GM19397 (cell line): ENCODE measurements around the gene SPIC.
"Not testable (repeated sequence)": the region's sequence is repeated elsewhere in the genome, so short reads cannot be mapped to it uniquely, and the experiment has no call there.

ENCODE experiments used
- ATAC-seq: cut with Tn5 transposase; IDR thresholded peaks from one replicate; pipeline ENCODE4 v1.9.1; 2021; ENCODE audit warnings: mild to moderate bottlenecking, moderate library complexity; ENCODE audit not compliant: unreplicated experiment

SPIC gene

GRCh38 chr12:101474711-101475386 is at the start of gene SPIC:
Gene SPIC (plus strand): TSS chr12:101475336. CDS start chr12:101476905, 1,569 bp downstream.
- no peak for ATAC-seq

- no peak for ATAC-seq
These were observed 44.7 kb upstream of the SPIC start for GRCh38 chr12:101430456-101430855.

GRCh38 chr12:101436136-101436535 is 39.0 kb upstream of the SPIC start:
- ATAC-seq = no peak

- ATAC-seq = no peak
These were observed 35.9 kb upstream of the SPIC start for GRCh38 chr12:101439236-101439635.

- ATAC-seq = no peak
These were observed 33.5 kb upstream of the SPIC start for GRCh38 chr12:101441461-101442224.

- ATAC-seq = no peak
These were observed 19.5 kb upstream of the SPIC start for GRCh38 chr12:101455685-101456084.

- no peak for ATAC-seq
These were observed 15.3 kb upstream of the SPIC start for GRCh38 chr12:101459642-101460346.

GRCh38 chr12:101468948-101469347 is 6.2 kb upstream of the SPIC start:
- ATAC-seq = no peak

GRCh38 chr12:101470939-101471338 is 4.2 kb upstream of the SPIC start:
- no peak for ATAC-seq

GRCh38 chr12:101471878-101472277 is 3.3 kb upstream of the SPIC start:
- not testable (repeated sequence) for ATAC-seq

- ATAC-seq = no peak
These were observed 888 bp upstream of the SPIC start for GRCh38 chr12:101474248-101474647.

GRCh38 chr12:101475751-101476305 is 692 bp downstream of the SPIC start:
- ATAC-seq = no peak

GRCh38 chr12:101480849-101481248 is 5.7 kb downstream of the SPIC start:
- no peak for ATAC-seq

- no peak for ATAC-seq
These were observed 9.9 kb downstream of the SPIC start for GRCh38 chr12:101485021-101485420.

GRCh38 chr12:101488469-101488868 is 13.3 kb downstream of the SPIC start:
- ATAC-seq = no peak

GRCh38 chr12:101490286-101490920 is 15.3 kb downstream of the SPIC start:
- no peak for ATAC-seq

GRCh38 chr12:101491329-101491728 is 16.2 kb downstream of the SPIC start:
- ATAC-seq = no peak

- no peak for ATAC-seq
These were observed 18.4 kb downstream of the SPIC start for GRCh38 chr12:101493556-101493955.

GRCh38 chr12:101498252-101498651 is 23.1 kb downstream of the SPIC start:
- no peak for ATAC-seq

GRCh38 chr12:101501410-101501995 is 26.4 kb downstream of the SPIC start:
- ATAC-seq = no peak

GRCh38 chr12:101521136-101521535 is 46.0 kb downstream of the SPIC start:
- no peak for ATAC-seq
